PC-3 (cell line): ENCODE measurements around the gene FSTL4.

Experiments used
- CTCF ChIP-seq: fragments of 300-600 bp; sonication (generic); conservative IDR thresholded peaks from 2 replicates; pipeline ENCODE4 v1.5.1; 2017; ENCODE audit warnings: antibody characterized with exemption, low read depth, mild to moderate bottlenecking, low read length
- EZH2 ChIP-seq: fragments of 300-600 bp; sonication (generic); IDR thresholded peaks from one replicate; pipeline ENCODE4 v1.6.1; 2017; ENCODE audit warnings: antibody characterized with exemption, mild to moderate bottlenecking, low read length; ENCODE audit not compliant: unreplicated experiment
- EZH2phosphoT487 ChIP-seq: fragments of 300-600 bp; sonication (generic); IDR thresholded peaks from 2 replicates; pipeline ENCODE4 v1.6.1; 2018; ENCODE audit warnings: mild to moderate bottlenecking, antibody characterized with exemption, low read length, borderline replicate concordance

DNA sequence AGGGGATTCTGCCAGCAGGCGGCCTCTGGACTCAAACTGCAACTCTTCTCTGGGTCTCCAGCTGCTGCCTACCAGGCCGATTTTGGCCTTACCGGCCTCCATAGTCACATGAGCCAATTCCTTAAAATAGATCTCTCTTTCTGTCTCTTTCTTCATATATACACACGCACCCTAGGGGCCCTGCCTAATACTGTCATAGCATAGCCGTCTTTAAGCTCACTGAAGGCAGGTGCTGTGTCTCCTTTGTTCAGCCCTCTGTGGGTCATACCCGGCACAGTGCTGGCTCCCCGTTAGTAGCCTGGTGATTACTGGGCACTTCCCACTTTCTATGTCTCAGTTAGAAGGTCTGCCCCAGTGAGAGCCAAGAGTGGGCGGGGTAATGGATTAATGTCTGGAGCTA is 419.6 kb downstream of the FSTL4 start:
- TF ChIP-seq EZH2 = no peak
- no peak for TF ChIP-seq CTCF
- TF ChIP-seq EZH2phosphoT487 = no peak
